ENCODE data around the gene SCN1A.

GRCh38 chr2:166156985-166157490 is 29.2 kb upstream of the SCN1A start:
- no peak for TF ChIP-seq CTCF (IDR thresholded peaks at IDR 0.05)
- TF ChIP-seq POLR2A (IDR thresholded peaks at IDR 0.05): no peak
